Amniotic stem cell (primary cell): ENCODE measurements around the gene QRFP.

Experiments
- DNase-seq: peaks from one replicate; lab custom pipeline; 2025; lab: John Stamatoyannopoulos, UW

Gene QRFP, protein sequence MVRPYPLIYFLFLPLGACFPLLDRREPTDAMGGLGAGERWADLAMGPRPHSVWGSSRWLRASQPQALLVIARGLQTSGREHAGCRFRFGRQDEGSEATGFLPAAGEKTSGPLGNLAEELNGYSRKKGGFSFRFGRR

DNA sequence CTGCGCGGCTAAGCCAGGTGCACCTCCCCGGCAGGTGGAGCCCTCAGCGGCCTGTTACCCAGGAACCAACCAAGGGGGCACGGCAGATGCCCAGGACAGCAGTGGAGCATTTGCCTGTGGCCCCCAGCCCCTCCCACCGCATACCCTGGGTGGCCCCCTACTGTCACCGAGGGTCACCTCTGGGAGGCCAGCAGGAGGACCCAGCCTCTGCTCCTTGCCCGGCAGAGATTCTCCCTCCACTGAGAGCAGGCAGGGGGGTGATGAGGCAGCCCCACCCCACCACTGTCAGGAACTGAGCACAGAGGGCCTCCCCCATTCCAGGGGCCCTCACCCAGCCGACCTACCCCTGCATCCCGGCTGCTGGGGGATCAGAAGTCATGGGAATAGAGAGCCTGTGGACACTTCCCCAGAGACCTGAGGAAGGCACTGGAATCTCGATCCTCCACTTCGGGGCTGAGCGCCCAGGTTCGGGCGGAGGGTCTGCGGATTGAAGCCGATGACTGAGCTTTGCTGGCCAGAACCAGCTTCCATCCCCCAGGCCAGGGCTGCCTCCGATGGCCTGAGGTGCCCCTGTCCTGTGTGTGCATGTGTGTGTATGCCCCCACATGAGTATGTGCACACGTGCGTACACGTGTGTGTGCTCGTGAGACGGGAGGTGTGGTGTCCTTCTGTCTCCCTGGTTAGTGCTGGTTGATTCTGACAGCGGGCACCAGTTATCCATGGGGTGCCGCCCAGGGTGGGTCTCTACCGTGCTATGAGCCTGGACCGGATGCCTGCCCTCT is at the start of gene QRFP:
Gene QRFP, minus strand, starts transcription at position 580 of the 782 bp plus-strand sequence. CDS start 2,974 bp downstream, outside the sequence.
- no peak for DNase-seq

DNA sequence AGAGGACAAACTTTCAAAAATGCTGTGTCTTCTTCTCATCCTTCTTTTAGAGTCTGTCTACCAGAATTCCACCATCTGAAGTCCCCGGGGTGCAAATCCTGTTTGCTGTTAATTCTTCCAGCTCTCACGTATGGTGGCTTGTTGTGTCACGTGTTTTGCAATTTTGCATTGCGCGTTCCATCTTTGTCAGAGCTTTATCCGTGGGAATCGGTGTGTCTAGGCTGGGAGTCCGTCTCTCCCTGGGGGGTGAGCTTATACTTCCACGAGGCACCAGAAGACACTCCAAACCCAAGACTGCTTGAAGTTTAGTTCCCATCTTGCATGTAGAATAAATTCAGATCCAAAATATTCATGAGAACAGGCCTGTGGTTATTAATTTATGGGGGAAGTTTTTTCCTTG is 48.6 kb upstream of the QRFP start:
- DNase-seq = no peak

DNA sequence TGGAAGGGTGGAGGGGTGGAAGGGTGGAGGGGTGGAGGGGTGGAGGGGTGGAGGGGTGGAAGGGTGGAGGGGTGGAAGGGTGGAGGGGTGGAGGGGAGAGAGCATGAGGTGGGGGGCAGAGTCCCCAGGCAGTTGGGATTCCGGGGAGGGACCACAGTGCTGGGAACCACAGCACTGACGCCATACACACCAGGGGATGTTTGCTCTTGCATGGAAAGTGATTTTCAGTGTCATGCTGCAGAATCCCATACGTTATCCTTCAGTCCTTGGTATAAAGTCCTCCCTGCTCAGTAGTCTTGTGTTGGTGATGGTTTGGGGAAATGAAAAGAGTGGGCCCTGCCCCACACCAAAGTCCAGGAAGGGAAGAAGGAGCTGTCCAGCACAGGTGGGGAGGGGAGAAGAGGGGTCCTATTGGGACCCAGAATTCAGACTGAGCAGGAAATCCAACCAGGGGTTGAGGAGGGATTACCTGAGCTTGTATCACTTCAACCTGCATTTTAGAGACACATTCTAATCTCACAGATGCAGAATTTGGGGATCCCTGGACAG is 48.0 kb upstream of the QRFP start:
- DNase-seq = no peak

DNA sequence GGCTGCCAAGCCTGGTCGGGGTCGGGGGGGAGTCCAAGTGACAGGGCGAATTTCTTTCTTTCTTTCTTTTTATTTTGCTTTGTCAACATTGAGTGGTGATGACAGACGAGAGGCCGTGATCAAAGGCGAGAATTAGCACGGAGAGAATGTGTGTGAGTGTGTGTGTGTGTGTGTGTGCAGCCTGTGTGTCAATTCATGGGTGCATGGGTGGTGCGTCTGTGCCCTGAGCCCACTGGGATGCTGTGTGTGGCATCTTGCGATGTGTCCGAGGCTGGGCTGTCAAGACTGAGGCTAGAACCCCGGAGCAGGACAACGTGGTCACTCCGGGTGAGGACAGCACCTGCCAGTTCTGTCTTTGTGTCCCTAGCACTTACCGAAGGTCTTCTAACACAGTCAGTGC is 47.2 kb upstream of the QRFP start:
- no peak for DNase-seq

DNA sequence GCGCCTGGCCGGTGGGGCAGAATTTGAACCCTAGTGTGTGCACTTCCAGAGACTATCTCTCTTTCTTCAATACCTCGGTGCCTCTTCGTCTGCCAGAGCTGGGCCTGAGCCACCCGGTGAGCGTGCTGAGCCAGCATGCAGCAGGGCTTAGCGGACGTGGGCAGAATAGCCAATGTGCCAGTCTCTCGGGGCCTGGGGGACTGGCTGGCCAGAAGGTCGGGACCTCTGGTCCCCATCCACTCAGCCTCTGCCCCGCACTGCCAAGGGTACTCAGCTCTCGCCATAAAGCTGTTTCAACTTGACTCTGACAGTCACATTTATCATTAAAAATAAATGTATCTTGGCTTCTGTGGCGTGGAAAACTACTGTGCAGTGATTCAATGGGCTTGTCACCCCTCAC is 46.6 kb upstream of the QRFP start:
- no peak for DNase-seq

DNA sequence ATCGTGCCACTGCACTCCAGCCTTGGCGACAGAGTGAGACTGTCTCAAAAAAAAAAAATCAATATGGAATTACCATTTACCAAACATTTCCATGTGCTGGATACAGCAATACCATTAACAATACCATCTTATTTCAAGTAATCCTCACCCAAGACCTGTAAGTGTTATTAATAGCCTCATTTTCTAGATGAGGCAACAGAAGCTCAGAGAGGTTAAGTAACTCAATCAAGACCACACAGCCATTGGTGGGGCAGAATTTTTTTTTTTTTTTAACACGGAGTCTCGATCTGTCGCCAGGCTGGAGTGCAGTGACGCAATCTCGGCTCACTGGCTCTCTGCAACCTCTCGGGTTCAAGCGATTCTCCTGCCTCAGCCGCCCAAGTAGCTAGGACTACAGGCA is 46.1 kb upstream of the QRFP start:
- no peak for DNase-seq

DNA sequence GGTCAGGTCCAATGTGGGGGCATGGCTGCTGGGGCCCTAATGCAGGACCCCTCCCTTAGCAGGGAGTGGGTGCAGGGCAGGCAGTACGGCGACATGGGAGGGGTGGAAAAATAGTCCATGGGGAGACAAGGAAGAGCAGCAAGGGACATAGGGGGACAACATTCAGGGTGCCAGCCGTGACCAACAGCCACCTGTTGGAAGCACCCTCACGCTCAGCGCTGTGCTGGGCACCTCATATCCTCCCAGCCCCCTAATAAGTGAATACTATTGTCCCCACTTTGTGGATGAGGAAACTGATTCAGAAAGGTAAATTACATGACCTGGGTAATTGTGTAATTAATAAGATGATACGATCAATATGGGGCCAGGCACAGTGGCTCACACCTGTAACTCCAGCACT is 45.5 kb upstream of the QRFP start:
- no peak for DNase-seq

DNA sequence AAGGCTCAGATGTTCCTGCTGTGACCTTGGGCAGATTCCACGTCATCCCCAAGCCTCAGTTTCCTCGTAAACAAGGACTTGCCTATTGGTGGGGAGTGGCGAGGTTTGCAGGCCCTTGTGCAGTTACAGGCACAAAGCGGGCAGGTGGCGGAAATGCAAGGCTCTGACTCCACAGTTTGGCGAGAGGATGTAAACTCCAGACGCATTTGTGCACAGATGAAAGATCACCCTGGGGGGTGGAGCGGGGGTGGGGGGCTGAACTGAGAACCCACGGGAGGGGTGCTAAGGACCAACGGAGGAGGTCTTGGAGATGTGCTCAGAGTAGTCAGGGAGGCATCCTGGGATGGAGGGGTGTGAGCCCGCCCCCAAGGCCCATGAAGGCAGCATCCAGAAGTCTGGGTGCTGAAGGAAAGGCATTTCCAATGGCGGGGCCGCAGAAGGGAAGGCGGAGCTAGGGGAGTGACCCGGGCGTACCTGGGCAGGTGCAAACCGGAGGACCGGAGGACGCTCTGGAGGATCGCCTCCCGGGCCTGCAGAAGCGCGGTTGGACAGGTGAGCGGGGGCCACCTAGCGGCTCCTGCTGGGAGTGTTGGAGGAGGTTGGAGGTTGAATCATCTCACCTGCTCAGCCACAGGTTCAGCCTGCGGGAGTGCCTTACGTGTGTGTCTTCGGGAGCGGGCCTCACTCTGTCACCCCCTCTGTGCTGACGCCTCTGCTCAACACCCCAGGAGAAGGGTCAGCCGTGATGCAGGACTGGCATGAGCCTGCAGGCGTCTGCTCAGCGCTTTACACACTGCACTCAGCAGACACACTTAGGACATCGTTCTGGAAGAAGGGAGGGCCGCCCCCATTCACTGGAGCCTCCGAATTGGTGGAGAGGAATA is 44.3 kb upstream of the QRFP start:
- DNase-seq = no peak

DNA sequence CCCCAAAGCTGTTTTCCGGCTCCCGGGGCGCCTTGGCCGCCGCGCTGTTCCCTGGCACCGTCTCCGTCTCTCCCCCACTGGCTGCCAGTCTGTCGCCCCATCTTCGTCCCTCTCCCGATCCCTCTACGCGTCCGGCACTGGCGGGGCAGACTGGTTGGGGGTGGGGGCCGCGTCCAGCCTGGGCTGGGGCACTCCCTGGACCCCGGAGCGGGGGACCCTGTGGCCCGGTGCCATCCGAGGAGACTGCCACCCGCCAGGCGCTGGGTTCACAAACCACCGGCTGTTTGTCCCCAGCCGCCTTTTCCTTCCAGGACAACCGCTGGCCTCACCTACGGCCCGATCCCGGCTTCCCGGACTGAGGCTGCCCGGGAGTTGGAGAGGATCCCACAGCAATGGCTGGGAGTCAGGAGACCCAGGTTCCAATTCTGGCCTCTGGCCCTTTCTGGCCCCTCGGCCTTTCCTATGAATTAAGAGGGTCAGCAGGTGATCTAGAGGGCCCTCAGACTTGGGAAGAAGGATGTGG is 43.5 kb upstream of the QRFP start:
- DNase-seq = no peak

DNA sequence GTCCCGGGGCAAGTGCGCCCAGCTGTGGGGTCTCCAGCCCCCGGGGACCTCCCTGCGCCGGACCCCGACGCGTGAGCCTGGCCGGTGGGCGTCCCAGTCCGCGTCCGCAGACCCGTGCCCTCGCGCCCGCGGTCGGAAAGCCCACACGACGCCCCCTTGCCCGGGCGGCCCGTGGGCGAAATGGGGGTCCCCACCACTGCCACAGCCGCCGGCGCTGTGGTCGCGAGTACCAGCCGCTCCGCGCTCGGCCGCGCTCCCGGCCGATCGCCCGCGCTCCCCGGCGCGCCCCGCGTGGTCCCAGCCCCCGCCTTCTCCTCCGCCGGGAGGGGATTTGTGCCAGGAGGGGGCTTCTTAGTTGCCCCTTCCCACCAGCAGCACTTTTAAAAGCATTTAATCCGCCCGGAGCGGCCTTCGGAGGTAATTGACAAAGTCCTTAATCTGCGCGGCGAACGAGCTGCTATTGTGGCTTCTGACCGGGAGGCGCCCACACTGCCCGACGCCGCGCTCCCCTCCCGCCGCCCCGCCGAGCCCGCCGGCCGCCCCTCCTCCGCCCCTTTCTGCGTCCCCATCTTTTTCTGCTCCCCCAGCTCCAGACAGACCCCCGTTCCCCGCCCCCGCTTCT is 42.9 kb upstream of the QRFP start:
- no peak for DNase-seq

DNA sequence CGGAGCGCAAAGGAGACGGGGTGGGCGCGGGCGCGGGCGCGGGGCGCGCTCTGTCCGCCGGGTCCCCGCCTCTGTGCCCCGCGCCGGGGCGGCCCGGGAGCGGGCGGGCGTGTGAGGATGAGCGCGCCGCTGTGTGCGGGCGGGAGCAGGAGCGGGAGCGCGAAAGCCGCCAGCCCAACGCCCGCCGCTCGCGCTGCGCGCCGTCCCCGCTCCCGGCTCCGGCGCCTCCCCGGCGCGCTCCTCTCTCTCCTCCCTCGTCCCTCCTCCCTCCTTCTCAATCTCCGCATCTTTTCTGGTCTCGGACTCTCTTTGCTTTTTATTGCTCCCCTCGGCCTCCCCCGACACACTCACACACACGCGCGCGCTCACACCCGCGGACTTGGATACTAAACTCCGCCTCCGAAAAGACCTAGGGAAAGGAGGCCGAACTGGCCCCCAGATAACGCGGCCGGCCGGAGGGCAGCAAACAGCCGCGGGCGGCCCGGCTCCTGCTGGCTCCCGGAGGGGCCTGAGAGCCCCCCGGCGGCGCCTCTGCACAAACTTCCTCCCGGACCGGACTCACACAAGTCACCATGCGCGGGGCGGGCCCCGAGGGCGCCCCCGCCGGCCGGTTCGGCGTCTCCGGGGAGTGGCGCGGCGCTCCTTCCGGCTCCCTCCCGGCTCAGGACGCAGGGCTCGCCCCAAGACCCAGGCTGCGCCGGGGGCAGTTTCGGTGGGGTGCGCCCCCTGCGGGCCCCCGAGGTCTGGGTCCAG is 42.2 kb upstream of the QRFP start, which contains the start of gene FIBCD1:
Gene FIBCD1, minus strand, starts transcription at position 596 of the 753 bp plus-strand sequence. CDS start 640 bp downstream, outside the sequence.
- DNase-seq = no peak

DNA sequence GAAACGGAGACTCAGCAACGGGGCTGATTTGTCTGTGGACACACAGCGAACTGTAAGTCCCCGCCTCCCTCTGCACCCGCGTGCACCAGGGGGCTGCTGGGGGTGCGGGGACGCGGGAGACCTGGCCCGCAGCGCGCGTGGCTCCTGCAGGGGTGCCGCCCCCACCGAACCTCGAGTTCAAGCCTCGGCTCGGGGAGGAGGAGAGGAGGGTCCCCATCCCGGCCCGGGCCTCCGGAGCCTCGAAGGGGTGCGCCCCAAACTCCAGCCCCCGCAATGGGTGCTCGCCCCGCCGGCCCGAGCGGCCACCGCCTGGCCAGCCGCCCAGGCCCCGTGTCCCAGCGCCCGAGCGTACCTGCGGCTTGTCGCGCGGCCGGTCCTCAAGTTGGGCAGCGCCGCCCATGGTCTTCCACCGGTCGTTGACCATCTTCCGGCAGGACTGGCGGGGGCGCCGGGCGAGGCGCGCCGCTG is 41.6 kb upstream of the QRFP start:
- DNase-seq = no peak

DNA sequence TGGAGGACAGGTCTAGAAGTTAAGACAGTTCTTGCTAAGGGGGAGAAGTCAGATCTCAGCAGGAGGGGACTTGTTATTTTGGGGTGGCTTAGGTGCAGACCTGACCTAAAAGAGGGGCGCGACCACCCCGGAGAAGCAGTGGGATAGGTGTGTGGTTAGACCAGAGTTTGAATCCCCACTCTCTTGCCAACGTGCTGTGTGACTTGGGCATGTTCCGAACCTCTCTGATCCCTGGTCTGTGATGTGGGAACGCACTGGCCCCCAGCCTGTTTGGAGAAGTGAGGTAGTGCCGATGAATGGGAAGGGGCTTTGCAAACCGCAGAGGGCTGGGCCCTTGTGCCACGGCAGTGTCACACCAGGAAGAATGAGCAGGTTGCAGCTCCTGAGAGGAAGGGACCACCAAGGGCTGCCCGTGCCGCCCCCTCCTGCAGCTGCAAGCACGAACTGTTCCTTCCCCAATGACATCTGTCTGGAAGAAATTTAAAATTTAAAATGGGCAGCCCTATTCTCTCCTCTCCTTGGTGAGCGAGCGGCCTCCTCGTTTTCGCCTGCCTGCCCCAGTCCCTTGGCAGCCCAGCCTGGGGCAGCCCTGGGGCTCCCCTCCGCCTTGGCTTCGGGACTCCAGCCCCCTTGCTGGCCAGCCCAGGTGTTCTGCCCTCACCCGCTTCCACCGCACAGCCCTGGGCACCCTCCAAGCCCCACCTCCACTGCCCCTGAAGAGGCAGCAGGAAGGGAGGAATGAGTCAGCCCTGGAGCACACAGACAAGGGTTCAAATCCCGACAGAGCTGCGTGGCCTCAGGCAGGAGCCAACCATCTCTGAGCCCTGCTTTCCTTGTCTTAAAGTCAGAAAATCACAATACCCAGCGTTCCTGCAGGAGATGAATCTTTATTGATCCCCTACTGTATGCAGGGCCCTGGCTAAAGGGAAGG is 40.8 kb upstream of the QRFP start:
- DNase-seq = no peak

DNA sequence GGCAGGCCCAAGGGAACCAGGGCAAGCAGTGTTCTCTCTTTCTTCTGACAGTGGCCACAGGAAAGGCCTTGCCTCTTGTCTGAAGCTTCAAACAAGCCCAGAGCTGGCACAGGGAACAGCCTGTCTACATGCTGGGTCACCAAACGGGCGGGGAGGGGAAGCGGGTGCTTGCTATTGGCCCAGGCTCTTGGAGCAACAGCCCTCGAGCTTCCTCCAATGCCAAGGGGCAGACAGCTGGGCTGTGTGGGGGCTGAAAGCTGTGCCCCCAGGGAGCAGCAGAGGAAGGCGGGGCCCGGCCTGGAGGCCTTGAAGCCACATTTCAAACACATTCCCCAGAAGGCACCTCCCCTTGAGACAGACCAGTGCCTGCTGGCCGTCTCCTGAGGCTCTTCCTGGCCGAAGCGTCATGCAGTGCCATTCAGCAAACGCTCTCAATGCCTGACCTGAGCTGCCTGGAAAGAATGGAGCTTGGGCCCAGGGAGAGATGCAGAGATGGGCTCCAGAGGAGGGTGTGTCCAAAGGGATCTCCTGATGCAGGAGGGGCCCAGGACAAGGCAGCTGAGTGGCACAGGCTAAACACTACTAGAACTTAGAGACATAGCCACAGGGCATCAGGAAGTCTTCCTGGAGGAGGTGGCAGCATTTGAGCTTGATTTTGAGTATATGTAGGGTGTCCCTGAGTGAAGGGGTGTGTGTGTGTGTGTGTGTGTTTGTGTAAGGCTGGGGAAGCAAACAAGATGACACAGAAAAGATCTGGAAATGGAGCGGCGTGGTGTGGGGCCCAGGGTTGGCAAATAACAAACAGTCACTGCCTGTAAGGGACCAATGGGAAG is 39.9 kb upstream of the QRFP start:
- no peak for DNase-seq

DNA sequence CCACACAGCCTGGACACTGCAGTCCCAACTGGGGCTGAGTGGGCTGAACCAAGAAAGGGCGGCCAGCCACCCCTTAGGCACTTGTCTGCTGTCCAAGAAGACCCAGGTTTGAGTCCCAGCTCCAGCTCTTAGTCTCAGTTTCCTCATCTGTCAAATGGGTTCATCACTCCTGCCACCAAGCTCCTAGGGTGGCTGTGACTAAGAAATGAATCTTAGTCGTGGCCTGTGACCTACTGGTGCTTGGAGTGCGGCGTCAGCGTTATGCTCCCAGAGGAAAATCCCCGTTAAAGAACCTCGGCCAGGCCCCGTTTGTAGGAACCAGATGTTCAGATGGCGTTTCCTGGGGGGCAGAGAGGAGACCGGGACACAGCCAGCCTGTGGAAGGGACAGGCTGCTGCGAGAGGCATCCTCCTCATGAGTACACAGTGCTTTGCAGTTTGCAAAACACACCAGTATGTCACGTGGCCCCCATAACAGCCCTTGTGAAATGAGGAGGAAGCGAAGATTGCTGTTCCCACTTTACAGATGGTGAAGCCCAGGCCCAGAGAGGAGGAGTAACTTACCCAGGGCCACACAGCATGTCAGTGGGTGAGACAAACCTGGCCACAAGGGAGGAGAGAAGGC is 39.1 kb upstream of the QRFP start:
- DNase-seq = no peak

DNA sequence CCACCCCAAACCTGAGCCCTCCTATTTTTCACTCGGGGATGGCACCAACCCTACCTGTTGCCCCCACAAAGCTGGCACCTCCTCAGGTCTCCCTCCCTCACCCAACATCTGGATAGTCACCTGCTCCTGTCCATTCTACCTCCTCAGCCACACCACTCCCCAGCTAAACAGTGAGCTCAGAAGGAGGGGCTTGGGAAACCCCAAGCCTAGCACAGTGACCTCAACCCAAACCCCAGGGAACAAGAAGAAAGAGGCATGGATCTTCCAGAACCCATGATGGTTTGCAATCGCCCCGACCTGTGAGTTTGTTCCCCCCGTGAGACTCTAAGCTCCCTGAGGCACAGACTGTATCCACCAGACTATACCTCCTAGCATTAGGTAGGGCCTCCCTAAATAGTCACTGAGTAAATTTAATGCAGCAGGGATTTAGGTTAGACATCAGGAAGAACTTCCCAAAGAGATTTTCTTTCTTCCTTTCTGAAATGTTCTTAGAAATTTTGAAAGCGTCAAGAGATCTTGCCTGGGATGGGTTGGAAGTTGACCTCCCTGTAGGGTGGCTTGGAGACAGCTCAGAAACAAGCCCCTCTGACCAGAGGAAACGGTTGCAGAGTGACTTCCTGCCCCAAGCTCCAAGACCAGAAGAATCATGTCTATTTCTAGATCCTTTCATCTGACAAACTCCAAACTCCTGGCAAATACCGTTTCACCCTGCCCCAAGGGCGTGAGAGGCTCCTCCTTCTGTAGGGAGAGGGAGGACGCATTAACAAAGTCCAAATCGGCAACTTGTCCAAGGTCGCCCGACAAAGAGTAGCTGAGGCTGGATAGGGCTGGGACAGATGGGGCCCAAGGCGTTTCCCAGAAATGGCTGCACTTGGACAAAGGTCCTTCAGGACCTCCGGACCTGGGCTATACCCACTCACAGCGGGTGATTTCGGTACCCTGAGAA is 38.4 kb upstream of the QRFP start:
- no peak for DNase-seq

DNA sequence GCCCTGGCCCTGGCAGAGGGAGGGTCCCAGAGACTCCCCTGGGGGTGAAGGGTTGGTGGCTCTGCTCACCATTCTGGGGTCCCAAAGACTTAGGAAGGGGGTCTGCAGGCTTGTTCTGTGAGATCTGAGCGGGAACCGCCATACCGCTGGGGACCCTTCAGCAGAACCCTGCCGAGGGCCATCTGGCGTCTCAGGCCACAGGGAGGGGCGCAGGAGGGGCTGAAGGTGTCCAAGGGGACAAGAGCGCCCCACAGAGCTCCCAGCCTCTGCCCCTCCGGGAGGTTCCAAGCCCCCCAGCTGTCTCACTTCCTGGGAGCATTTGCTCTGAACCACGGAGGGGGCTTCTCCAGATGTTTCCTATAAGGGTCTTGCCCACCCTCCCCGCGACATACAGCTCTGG is 37.6 kb upstream of the QRFP start:
- no peak for DNase-seq
